GM21737 (cell line): ENCODE data around the gene CD8B2.
"Not testable (repeated sequence)": the region's sequence is repeated elsewhere in the genome, so short reads cannot be mapped to it uniquely, and the experiment has no call there.

ENCODE experiments used
- ATAC-seq: cut with Tn5 transposase; IDR thresholded peaks from one replicate; pipeline ENCODE4 v1.9.1; 2021; ENCODE audit warnings: mild to moderate bottlenecking, moderate library complexity; ENCODE audit not compliant: unreplicated experiment

The CD8B2 gene

DNA sequence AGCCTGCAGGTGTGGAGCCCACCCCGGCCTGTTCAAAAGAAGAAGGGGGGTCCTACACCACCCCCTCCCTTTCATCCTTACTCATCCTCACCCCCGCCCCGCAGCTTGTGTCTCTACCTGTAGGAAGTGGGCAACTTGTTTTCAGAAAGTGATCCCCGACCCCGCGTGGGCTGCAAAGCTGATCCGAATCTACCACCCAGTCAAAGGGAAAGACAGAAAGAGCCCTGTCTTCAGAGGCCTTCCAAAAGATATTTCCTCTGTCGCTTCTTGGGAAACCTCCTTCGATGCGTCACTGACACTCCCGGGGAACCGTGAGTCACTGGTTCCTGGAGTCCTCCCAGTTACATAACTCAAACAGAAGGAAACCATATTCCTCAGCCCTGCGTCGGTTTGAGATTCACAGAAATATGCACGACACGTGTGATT is 24.3 kb downstream of the CD8B2 start:
- not testable (repeated sequence) for ATAC-seq

DNA sequence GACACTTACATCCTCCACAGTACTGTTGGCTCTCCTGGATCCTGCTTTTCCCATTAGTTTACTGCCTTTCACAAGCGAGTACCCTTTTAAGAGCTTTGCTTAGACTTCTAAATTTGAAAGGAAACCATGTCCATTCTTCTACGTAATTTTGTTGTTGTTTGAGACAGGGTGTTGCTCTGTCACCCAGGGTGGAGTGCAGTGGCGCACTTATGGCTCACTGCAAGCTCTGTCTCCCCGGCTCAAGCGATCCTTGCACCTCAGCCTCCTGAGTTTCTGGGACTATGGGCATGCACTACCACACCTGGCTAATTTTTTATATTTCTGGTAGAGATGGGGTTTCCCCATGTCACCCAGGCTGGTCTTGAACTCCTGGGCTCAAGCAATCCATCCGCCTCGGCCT is 24.8 kb downstream of the CD8B2 start:
- not testable (repeated sequence) for ATAC-seq

DNA sequence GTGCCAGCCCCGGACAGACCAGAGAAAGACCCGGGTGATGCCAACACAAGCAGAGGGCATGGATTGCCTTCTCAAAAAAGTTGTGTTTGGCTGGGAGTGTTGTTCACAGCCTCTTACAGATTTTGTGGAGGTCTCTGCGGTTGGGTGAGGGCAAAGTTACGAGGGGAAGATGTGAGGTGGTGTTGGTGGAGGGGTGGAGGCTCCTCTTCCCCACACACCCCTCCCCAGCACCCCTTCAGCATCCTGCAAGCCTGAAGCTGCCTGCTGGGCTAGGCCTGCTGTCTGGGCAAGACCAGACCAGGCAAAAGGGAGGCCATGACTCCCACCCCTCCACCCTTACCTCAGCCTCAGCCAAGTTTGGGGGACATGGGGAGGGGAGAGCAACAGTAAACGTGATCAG is 26.2 kb downstream of the CD8B2 start:
- ATAC-seq: not testable (repeated sequence)

DNA sequence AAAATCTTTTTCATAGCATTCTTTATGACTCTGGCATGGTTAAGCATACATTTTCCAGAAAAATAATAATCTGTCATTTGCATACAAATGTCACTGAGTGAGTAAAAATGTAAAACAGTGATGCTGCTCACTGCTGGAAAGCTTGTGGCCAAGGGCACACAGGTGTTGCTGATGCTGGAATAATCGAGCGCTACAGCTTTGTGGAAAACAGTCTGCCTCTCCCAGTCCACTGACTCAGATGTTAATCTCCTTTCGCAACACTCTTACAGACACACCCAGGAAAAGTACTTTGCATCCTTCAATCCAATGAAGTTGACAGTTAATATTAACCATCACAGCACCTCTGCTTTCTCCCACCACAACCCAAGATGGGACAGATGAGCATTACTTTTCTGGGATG is 27.7 kb downstream of the CD8B2 start:
- ATAC-seq: not testable (repeated sequence)

DNA sequence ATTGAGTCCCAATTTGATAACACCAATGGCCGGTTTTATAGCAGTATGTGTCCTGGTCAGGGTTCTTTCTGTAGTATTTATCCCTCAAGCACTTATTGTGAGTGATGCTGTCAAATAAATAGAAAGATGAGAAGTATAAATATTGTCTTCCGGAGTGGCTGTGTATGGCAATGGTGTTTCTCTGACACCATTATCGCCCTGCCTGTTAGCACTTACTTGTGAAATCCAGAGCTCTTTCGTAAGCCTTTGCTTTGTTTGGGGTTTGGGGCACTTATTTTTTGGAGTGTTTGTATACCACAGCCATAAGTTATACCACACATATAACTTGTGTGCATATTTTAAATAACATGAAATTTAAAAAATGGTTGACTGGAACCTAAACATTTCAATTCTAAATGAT is 29.3 kb downstream of the CD8B2 start:
- no peak for ATAC-seq

DNA sequence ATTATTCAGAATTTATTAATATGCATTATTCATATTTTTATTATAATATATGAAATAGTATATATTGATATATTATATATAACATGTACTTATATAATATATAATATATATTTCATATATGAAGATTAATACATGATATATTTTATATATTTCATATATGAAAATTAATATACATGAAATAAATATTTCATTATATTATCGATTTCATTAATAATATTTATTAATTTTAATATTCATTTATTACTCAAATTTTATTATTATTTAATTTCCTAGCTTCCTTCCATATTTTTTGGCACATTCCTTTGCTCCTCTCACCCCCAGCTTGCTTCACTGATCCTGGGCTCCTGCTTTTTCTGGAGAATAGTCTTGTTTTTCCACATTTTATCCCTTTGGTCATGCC is 29.7 kb downstream of the CD8B2 start:
- no peak for ATAC-seq

DNA sequence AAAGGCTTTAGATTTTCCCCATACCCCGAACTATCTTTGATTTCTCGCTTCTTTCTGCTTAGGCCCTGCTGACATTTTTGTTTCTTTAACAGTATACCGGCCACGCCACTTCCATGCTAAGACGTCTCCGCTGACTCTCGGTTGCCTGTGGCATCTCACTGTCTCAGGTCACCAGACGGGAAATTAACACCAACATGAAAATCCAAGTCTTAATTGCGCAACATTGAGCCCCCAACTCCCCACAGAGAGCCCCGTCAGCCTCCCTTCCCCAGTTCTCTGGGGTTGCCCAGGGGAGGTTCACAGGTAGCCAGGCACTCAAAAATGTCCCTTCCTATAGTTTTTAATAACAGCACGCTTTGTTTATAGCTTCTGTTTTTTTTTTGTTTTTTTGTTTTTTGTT is 30.2 kb downstream of the CD8B2 start:
- no peak for ATAC-seq

DNA sequence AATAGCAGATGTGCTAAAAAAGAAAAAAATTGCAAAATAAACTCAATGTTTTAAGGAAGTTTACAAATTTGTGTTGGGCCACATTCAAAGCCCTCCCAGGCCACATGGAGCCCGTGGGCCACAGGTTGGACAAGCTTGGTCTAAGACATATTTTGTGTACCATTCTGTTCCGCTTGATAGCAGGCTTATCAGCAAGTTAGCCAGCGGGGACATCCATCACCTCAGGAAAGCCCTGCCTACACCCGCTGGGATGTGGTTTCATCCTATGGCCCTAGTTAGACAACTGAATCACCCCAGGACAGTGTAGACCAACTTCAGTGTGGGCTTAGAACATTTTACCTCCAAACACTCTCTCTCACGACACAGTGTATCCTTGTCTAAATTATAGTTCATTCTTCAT is 32.6 kb downstream of the CD8B2 start:
- no peak for ATAC-seq

DNA sequence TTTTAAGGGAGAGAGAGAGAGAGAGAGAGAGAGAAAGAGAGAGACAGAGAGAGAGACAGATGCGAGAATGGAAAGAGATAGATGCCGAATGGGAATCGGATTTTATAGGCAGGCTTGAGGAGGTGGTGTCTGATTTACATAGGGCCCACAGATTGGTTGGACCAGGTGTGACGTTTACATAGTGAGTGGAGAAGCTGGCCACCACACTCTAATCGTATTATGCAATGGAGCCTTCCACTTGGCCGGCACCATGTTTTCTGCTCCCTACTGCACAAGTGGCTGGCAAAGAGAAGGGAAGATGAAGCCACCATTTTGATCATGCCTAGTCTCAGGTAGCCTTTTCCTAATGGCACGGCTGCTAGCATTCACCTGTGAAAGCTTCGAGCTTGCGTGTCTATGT is 33.9 kb downstream of the CD8B2 start:
- ATAC-seq: no peak

DNA sequence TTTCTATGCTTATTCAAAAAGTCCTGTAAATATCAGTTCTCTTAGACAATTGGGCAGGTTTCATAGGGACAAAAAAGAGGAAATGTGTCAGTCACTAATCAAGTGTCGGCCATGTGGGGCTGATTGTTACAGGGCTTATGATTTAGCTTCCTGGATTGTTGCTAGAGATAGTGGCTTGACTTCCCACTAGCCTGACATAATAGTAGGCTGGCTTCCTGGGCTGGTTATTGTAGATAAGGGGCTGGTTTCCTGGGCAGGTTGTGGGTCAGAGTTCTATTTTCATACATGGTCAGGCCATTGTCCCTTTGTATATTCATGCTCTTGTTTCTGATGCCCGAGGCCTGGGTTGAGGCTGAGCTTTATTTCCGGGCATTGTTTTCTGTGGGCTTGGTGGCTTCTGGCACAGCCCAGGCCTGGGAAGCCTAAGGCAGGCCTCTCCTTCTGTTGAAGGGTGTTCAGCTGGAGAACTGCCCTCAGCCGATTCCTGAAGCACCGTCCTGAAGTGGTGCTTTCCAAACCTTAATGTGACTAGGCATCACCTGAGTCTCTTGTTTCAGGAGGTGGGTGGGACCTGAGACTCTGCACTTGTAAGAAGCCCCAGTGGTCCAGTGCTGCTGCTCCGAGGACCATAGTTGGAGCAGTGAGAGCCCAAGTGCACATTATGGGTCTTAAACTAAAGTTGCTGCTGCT is 37.0 kb downstream of the CD8B2 start:
- ATAC-seq: no peak

DNA sequence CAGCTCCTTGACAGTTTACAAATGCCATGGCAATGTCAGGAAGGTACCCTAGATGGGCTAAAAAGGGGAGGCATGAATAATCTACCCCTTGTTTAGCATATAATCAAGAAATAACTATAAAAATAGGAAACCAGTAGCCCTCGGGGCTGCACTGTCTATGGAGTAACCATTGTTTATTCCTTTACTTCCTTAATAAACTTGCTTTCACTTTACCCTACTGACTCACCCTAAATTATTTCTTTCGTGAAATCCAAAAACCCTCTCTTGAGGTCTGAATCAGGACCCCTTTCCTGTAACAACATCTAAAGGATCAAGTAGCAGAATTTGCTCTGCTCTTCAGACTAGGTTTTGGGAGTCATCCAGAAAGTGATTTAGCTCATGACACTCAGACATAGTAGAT is 43.7 kb downstream of the CD8B2 start:
- ATAC-seq: no peak

DNA sequence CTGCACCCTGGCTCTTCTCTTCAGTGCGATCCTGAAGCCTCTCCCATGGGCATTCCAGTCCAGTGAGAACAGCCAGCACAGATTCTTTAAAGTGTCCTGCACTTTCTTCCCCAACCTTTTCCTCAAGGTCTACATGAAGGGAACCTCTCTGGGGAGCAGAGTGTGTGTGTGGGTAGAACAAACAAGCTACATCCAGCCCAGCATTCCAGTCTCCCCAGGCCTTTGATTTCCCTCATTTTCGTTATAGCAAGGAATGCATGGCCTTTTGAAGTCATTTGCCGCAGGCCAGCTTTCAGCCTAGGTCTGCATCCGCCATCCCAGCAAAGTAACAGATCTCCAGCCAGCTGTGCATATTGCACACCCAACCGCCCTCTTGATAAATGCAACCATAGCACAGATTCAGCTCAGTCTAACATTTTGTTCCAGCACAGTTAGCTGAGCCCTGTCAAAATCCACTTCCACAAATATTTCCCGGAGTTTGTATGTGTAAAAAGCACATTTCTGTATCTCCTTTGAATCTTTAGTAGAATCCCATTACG is 44.6 kb downstream of the CD8B2 start:
- ATAC-seq: no peak

DNA sequence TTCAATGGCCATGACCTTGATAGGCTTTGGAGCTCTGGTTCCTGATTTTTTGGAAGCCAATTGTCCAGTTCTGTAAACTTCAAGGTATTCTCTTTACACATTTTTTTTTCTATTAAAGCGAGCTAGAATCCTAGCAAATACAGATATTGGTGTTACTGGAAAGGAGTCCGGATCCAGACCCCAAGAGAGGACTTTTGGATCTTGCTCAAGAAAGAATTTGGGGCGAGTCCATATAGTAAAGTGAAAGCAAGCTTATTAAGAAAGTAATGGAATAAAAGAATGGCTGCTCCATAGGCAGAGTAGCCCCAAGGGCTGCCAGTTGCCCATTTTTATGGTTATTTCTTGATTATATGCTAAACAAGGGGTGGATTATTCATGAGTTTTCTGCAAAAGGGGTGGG is 45.1 kb downstream of the CD8B2 start:
- ATAC-seq: no peak

DNA sequence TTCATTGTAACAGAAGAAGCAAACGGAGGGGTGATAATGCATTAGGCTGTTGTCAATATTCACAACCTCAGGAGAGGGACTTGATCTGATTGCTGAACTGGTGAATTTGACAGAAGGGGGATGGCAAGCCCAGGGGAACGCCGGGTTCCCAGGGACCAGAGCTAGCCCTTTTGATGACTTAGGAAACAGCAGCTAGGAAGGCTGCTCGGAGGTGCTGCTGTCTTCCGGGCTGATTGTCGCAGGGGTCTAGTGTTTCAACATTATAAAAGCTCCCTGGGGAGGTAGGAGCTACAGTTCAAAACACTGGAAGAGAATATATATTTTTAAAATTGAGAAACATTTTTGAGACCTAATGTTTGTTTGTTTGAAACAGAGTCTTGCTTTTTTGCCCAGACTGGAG is 47.3 kb downstream of the CD8B2 start:
- no peak for ATAC-seq

DNA sequence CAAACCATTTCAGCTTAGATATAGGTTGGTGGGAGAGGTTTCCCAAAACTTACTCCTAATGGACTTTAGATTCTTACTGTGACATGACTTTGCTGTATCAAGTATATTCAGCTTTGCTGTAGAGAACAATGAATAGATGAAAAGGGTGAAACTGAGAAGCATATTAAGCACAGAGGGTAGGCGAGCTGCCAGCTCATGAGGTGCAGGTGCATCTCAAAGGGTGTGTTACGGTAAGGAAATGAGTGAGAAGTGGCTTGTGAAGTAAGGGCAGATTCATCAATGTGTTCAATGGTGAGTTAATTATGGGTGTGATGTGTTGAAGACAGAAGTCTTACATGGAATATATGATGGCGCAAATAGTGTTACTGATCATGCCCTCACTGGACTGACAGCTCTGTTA is 49.3 kb downstream of the CD8B2 start:
- ATAC-seq: no peak

DNA sequence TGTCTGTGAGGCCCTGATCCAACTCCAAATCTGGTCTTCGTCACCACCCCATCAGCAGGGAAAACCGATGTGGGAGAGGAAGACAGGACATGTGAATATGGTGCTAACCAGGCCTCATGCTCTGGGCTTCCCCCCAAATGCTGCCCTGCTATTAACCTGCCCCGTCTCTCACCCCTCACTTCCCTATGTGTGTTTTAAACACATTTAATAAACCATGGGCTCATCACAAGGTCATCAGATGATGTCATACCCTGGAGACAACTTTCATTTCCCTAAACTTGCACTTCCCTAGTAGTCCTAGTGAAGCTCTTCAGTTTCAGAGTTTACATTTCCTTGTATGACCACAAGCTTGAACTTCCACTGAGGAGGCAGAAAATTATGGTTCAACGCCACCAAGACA is 49.9 kb downstream of the CD8B2 start:
- peak; percentile 53 for ATAC-seq

DNA sequence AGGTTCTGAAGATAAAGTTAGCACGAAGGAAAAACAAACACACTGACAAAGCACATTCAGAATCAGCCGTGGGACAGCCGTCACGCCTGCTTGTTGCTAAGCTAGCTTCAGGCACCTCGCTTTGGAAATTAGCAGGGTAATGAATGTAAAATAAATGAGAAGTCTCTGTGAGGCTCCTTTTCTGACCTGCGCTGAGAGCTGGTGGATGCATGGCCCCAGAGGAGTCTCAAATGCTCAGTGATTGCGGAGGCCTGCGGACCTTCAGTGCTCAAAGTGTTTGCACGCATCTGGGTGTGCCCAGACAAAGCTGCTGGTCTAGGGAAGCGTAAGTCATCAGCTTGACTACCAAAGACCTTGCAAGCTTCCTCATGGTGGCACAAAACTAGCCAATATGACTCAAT is 50.6 kb downstream of the CD8B2 start:
- ATAC-seq: no peak

DNA sequence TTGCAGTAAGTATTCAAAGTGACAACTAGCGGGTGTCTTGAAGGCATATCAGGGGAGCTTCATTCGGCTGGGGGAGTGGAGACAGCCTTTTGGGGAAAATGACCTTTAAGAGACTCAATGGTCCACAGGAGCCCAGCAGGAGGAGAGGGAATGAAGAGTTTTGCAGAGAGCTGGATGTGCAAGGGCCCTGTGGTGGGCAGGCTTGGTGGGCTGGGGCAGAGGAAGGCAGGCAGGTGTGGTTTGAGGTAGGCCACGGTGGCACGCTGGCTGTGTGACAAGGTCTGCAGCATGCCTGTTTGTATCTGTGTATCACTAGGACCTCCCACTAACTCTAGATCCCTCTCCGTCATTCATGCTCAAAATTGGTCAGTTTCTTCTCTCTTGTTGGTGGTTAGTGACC is 53.7 kb downstream of the CD8B2 start:
- no peak for ATAC-seq

DNA sequence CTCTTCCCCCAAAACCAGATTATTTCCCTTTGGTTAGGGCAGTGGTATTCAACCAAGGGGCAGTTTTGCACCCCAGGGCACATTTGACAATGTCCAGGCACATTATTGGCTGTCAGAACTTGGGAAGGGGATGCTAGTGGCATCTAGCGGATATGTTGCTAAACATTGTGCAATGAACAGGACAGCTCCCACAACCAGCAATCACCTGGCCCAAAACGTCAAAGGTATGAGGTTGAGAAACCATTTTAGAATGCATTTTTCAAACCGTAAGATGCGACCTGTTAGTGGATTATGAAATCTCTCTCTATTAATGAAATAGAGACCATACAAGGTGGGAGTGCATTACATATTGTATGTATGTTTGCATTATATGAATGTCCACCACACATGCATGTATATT is 54.2 kb downstream of the CD8B2 start:
- ATAC-seq: no peak

DNA sequence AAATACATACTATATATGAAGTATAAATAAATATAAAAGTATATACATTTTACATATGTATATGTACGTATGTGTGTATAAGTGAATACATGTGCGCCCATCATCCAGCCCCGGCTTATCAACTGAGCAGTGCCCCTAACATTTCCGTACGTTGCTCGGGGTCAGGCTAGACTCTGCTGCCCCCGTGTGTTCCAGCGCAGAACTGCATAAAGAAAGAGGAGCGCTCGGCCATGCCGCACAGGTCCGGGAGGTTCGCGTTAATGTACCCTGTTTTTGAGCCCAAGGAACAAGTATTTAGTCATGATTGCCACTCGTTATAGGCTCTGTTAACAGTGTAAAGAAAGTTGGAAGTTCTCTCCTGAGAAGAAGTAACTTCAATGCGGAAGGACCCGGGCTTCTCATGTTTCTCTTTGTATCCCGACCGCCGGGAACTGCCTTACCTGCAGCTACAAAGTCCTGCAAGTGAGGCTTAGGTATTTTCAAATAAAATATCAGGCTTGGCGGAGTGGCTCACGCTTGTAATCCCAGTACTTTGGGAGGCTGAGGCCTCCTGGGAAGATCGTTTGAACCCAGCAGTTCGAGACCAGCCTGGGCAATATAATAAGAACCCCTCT is 55.7 kb downstream of the CD8B2 start:
- ATAC-seq: peak; percentile 91

DNA sequence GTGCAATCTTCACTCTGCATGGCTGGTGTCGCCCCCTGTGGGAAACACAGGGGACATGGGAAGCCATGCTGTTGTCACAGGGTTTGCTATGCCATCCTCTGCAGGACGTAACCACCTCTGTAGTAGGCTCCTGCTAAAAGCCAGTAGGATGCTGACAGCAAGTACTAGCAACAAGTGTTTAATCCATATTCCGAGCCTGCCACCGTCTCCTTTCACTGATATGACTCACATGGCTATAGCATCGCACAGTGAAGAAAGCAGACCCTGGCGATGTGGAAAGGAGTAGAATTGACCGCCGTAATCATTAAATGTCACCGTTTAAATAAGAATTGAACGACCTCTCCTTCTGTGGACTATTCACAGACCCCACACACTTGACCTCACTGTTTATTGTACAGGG is 57.8 kb downstream of the CD8B2 start:
- ATAC-seq: no peak

DNA sequence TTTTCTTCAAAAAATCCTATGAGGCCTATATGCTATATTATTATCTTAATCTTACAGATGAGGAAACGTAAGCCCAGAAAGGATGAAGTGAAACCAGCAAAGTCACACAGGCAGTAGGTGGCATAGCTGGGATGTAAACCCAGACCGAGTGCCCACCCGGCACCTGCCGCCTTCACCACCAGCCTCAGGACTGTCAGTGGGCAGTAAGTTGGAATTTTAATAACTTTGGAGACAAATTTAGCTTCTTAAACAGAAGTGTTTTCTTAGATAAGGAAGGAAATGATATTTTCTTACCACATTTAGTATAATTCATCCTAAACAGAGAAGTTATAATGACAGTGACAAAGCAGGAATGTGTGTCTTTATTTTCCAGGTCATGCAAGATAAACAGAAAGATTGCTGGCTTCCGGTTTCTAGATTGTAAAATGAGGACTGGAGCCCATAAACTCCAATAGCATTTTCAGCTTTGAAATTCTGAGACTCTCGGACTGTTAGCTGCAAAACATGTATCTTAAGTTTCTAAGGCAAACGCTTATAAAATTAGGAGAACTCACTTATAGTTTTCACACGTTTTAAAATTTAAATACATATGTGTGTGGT is 59.3 kb downstream of the CD8B2 start:
- ATAC-seq: no peak
